Gastrocnemius medialis (tissue), 4 donors: Measurements from ENCODE around the gene DNAJC1.
A peak's percentile ranks its signal among the peaks of the same experiment; 100 is the strongest.

Experiments
- POLR2A ChIP-seq, 2 donors: fragments of 450-650 bp; IDR thresholded peaks; one replicate each; pipeline ENCODE4 v1.6.1; 2017; ENCODE audit warnings: antibody characterized with exemption in 2 of 2, mild to moderate bottlenecking in 2 of 2, moderate library complexity in 2 of 2
- TF ChIP-seq, protein P1 (sequence below), 5 experiments: fragments of 450-650 bp in 3 of 5; fragments of 200-600 bp in 2 of 5; sonication (generic) in 2 of 5; IDR thresholded peaks in 4 of 5; conservative IDR thresholded peaks in 1 of 5; 1 replicate in 4 of 5; 2 replicates in 1 of 5; pipeline ENCODE4 v1.5.1; 2016 to 2019; ENCODE audit warnings: antibody characterized with exemption in 5 of 5, mild to moderate bottlenecking in 3 of 5, moderate library complexity in 3 of 5

DNA sequence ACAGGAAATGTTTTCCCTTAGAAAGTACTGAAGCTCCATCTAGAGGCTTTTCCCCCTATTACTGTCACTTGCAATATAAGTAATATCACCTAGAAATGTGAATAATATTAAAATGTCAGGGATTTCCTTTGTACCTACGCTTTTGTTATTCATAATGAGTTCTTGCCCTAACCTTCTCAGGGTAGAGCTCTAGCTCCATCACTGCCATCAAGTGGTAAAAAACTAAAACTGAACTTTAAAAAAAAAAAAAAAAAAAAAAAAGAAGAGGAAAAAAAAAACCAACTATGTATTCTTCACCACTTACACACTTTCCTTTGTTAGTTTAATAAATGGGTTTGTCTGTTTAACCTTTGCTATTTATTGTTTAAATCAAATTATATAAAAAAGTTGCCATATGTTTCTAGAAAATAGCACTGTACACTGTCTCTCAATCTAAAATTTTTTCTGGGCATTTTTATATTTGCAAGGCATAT, 49.9 kb downstream of the DNAJC1 start:
- TF ChIP-seq, protein P1, sequence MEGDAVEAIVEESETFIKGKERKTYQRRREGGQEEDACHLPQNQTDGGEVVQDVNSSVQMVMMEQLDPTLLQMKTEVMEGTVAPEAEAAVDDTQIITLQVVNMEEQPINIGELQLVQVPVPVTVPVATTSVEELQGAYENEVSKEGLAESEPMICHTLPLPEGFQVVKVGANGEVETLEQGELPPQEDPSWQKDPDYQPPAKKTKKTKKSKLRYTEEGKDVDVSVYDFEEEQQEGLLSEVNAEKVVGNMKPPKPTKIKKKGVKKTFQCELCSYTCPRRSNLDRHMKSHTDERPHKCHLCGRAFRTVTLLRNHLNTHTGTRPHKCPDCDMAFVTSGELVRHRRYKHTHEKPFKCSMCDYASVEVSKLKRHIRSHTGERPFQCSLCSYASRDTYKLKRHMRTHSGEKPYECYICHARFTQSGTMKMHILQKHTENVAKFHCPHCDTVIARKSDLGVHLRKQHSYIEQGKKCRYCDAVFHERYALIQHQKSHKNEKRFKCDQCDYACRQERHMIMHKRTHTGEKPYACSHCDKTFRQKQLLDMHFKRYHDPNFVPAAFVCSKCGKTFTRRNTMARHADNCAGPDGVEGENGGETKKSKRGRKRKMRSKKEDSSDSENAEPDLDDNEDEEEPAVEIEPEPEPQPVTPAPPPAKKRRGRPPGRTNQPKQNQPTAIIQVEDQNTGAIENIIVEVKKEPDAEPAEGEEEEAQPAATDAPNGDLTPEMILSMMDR (IDR thresholded peaks at IDR 0.05 in 4 of 5, conservative IDR thresholded peaks at IDR 0.05 in 1 of 5), result peak in 1 of 5 experiments; percentile 4
- TF ChIP-seq POLR2A (IDR thresholded peaks at IDR 0.05), result no peak
